Ishikawa (cell line): Measurements from ENCODE around the gene CMTM5.

ENCODE experiments used
- CEBPB ChIP-seq: IDR thresholded peaks from 2 replicates; pipeline ENCODE4 v1.6.1; 2012
- CREB1 ChIP-seq: IDR thresholded peaks from 2 replicates; pipeline ENCODE4 v1.6.1; 2012; ENCODE audit warnings: low read depth
- EGR1 ChIP-seq: IDR thresholded peaks from 2 replicates; pipeline ENCODE4 v1.6.1; 2012
- EP300 ChIP-seq: IDR thresholded peaks from 2 replicates; pipeline ENCODE4 v1.6.1; 2012; ENCODE audit warnings: borderline replicate concordance
- FOXM1 ChIP-seq: IDR thresholded peaks from 2 replicates; pipeline ENCODE4 v1.6.1; 2012; ENCODE audit warnings: low read depth, borderline replicate concordance
- RAD21 ChIP-seq: IDR thresholded peaks from 2 replicates; pipeline ENCODE4 v1.6.1; 2012; ENCODE audit warnings: low read depth
- REST ChIP-seq: IDR thresholded peaks from 2 replicates; pipeline ENCODE4 v1.6.1; 2012; ENCODE audit warnings: low read depth, mild to moderate bottlenecking
- TAF1 ChIP-seq: IDR thresholded peaks from 2 replicates; pipeline ENCODE4 v1.6.1; 2012; ENCODE audit warnings: low read depth, mild to moderate bottlenecking
- TEAD4 ChIP-seq: IDR thresholded peaks from 2 replicates; pipeline ENCODE4 v1.6.1; 2012
- USF1 ChIP-seq: IDR thresholded peaks from 2 replicates; pipeline ENCODE4 v1.6.1; 2012
- YY1 ChIP-seq: IDR thresholded peaks from 2 replicates; pipeline ENCODE4 v1.6.1; 2012; ENCODE audit warnings: low read depth
- ZBTB7A ChIP-seq: IDR thresholded peaks from 2 replicates; pipeline ENCODE4 v1.6.1; 2012; ENCODE audit warnings: low read depth
- TF ChIP-seq, protein P1 (sequence below): IDR thresholded peaks from 2 replicates; pipeline ENCODE4 v1.6.1; 2012

DNA sequence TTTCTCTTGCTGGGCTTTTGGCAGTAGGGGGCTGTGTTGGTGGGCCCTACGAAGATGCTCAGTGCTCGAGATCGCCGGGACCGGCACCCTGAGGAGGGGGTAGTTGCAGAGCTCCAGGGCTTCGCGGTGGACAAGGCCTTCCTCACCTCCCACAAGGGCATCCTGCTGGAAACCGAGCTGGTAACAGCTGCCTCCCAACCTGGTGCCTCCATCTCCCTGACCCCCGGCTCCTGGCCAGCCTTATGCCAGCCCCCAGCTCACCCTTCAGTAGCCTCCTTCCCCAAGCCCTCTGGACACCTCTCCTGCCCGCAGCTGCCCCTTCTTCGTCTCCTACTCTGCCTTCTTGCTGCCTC is 328 bp downstream of the CMTM5 start:
- no peak for TF ChIP-seq CREB1
- TF ChIP-seq USF1, result no peak
- TF ChIP-seq YY1, result no peak
- TF ChIP-seq REST, result no peak
- no peak for TF ChIP-seq ZBTB7A
- no peak for TF ChIP-seq EP300
- TF ChIP-seq, protein P1, sequence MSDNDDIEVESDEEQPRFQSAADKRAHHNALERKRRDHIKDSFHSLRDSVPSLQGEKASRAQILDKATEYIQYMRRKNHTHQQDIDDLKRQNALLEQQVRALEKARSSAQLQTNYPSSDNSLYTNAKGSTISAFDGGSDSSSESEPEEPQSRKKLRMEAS, result no peak
- TF ChIP-seq CEBPB, result no peak
- no peak for TF ChIP-seq TAF1
- no peak for TF ChIP-seq TEAD4
- no peak for TF ChIP-seq RAD21
- TF ChIP-seq FOXM1, result no peak
- TF ChIP-seq EGR1, result no peak
